G401 (cell line): Measurements from ENCODE around the gene TNNI2. TPM values are rescaled to one million over a fixed set of nuclear protein-coding genes. Genes with fewer than 3 reads are reported as not detected.

ENCODE experiments used
- total RNA-seq: library from RNA; depleted of rRNA; stranded (reverse); fragments of >200 nt; shearing (Covaris generic); gene quantifications from 2 replicates; pipeline ENCODE4 v1.2.3, GENCODE V29; 2014; rRNA removed

The TNNI2 gene
- total RNA-seq, 1 experiment from 2014 or later, result not detected

Other genes starting within 250 kb of the TNNI2 start
- not detected in 2 replicates for gene KRTAP5-2, start 240.7 kb upstream of the TNNI2 start, total RNA-seq
- not detected in 2 replicates for gene KRTAP5-3, start 230.5 kb upstream of the TNNI2 start, total RNA-seq
- not detected in 2 replicates for gene KRTAP5-4, start 216.8 kb upstream of the TNNI2 start, total RNA-seq
- gene KRTAP5-5, start 209.2 kb upstream of the TNNI2 start, total RNA-seq, result not detected in 2 replicates
- gene KRTAP5-6, start 141.8 kb upstream of the TNNI2 start, total RNA-seq, result not detected in 2 replicates
- gene IFITM10, start 88.4 kb upstream of the TNNI2 start, total RNA-seq, result not detected in 2 replicates
- gene CTSD, start 75.1 kb upstream of the TNNI2 start, total RNA-seq, result 192 and 219 TPM in 2 replicates
- not detected in 2 replicates for gene SYT8, start 4.0 kb upstream of the TNNI2 start, total RNA-seq
- 0.20 TPM in 1 of 2 replicates, not detected in the other for gene LSP1, start 14.1 kb downstream of the TNNI2 start, total RNA-seq
- not detected in 2 replicates for gene PRR33, start 52.9 kb downstream of the TNNI2 start, total RNA-seq
- not detected in 2 replicates for gene TNNT3, start 80.7 kb downstream of the TNNI2 start, total RNA-seq
- 250 and 320 TPM in 2 replicates for gene MRPL23, start 108.4 kb downstream of the TNNI2 start, total RNA-seq
- 17.0 and 19.9 TPM in 2 replicates for gene H19, start 158.9 kb downstream of the TNNI2 start, total RNA-seq